ENCODE data around the gene HSDL1.
A peak's percentile ranks its signal among the peaks of the same experiment; 100 is the strongest.

Gene HSDL1

DNA sequence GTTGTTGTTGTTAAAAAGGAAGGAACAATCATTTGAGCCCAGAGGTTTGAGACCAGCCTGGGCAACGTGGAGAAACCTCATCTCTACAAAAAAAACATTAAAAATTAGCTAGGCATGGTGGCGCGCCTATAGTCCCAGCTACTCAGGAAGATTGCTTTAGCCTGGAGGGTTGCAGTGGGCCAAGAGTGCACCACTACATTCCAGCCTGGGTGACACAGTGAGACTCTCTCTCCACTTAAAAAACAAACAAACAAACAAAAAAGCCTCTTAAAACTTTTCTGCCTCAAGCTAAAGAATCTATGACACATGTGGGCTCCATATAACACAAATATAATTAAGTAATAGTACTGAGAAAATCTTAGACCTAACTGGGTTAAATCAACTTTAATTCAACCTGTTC is 40.7 kb downstream of the HSDL1 start:
- DNase-seq = no peak

DNA sequence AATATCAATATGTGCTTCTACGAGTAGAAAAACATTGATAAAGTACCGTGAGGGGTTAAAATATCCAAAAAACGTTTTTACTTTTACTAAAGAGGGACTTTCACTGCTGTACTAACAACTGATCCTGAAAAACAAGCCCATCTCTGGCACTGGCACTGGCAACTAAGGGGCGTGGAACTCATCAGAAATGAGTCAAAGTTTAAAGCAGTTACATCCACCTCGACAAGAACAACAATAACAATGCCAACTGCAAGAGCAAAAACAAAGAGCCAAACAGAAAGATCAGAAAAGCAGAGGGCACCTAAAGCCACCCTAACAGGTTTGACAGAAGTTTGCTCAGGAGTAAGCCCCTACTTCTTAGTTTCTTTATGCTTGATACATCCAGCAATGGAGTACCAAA is 41.3 kb downstream of the HSDL1 start:
- DNase-seq = no peak

DNA sequence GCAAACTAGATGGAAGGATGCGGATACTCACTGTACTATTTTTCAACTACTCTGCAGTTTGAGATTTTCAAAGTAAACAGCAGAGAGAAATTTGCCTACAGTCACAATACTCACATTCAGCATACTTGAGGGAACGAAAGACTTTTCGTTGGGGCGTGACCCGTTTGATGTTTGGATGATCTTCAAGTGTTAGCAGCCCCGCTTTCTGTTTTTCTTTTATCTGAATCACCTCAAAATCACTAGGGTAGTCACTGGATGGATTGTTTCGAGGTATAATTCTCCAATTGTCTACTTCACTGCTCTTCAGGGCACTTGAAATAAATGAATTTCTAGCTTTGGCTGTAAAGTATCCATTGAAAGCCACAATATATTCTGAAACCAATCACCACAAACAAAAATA is 46.0 kb downstream of the HSDL1 start:
- no peak for DNase-seq

DNA sequence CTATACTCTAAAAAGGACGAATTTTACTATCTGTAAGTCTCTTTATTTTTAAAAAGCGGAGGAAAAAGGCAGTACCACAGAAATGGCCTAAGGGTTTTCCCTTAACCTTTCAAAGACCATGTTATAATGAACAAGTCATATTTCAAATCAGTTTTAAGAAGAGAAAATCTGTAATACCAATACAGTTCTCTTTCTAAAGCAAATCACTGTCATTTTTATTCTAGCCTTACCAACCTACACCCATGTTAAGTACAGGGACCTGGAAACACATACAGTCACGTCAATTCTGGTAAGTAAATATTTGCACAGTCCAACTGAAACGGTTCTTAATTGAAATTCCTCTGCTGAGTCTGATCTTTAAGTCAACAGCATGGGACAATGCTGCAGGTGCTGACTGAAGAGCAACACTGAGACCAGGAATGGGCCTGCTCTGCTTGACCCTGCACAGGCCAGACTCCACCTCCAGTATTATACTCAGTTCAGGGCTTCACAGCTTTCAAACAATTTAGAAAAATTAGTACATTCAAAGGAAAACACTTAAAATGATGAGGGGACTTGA is 48.5 kb downstream of the HSDL1 start:
- DNase-seq = no peak

DNA sequence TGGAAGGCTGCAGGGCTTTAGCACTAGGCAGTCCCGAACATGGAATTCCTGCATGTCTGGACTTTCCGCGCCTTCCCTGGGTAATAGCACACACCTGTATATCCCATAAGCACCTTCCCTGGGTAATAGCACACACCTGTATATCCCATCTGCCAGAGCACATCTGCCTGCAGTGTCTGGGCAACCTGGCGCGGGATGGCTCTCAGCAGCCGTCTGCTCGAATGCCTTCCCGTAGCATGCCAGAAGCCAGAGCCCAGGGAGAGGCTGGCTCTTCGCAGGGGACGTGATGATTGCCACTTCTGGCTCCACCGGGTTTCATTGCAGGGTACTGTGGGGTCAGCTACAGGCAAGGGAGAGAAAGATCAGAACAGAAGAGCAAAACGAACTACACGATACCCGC is 49.5 kb downstream of the HSDL1 start:
- no peak for DNase-seq

DNA sequence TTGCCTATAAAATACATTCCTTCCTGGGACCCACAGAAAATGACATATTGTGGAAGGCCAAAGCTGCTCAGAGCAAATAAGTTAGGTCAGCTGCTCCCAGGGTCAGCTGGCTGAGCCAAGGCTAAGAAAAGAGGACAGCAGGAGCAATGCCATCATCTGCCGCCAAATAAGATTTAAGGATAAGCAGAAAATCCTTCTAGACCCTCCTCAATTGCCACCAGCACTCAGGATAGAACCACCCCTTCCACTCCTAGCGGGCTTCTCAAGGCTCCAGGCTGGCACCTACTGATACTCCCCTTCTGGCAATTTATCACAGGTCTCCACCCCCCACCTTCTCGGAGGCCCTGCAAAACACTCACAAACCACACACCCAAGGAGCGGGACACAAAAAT is 51.1 kb downstream of the HSDL1 start:
- no peak for DNase-seq

DNA sequence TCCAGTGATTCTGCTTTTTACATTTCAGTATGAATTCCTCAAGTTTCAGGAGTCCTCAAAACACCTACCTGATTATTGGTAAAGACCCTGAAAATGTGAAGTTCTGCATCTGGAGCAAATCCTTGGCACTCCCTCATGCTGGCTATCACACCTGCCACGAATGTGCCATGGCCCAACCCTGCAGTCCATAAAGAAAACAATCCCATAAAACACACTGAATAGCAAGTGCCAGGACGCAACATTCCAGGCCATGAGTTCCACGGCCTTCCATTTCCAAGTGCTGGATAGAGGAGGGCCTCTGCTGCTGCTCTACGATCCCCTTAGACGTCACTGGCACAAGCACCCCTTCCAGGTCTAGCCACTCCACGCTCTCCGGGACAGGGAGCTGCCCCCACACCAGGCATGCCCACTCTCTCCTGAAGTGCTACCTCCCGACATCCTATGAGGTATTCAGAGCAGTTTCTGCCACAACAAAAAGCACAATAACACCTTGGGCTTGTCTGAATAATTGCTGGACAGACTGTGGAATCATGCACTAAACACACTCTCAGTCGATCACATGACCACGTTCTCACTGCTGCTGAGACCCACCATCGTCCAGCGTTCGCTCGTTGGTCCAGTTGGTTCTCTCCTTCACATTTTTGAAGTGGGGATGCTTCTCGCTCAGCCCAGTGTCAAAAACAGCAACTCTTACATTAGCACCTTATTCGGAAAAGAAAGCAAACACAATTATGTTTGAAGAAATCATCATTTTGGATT is 51.7 kb downstream of the HSDL1 start:
- DNase-seq = no peak

DNA sequence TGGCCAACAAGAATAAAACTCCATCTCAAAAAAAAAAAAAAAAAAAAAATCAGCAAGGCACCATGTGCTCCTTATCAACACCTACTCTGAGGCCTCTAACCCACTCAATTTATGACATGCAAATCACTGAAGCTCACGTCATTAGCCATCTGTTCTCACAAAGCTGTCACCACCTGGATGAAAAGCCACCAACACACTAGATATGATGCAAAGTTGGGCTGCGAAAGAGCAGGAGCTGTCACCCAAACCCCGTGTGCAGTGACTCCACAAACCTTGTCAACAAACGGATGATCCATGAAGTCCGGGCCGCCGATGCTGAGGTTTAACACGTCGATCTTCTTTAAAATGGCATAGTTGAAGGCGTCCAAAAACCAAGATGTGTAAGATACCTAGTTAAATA is 53.5 kb downstream of the HSDL1 start:
- DNase-seq = no peak

DNA sequence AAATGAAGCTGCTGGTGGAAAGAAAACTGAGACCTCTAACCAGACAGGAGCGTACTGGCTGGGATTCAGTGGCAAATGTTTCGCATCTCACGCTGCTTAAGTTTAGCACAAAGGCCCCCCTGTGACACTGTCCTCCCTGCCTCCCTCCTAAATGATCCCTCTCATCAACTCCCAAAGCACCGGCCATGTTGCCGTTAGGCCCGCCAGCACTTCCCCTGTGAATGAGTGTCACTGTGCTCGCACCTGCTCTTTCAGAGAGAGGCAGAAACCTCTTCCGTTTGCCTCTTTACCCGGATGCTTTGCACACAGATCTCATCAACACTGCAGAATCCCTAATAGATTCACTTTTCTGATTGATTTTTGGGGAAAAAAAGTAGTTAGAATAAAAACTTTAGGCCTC is 54.8 kb downstream of the HSDL1 start:
- DNase-seq = no peak

DNA sequence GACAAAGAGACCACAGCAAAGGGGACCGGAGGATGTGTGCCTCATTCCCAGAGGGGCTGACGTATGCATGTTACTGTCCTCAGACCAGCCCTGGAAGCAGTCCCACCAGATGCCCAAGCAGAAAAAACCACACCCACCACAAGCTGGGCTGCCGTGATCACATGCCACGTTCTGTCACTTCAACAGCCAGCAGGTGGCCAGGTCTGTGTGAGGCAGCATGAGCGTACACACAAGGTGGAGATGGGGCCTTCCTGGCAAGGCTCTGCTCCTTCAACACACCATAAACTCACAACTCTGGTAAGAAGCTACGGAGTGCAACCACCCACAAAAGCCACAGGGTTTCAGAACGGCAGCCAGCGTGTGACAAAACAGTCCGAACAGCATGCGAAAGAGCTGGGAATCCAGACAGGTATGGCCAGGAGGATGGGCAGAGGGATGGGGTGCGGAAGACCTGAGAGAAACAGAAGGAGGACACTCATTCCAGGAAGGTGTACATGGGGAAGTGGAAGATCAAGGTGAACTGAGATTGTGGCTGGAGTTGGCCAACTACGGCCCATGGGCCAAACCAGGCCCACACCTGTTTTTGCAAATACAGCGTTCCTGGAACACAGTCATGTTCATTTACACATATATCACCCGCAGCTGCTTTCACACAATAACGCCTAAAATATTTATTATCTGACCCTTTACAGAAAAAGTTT is 56.1 kb downstream of the HSDL1 start:
- DNase-seq = peak; percentile 77

DNA sequence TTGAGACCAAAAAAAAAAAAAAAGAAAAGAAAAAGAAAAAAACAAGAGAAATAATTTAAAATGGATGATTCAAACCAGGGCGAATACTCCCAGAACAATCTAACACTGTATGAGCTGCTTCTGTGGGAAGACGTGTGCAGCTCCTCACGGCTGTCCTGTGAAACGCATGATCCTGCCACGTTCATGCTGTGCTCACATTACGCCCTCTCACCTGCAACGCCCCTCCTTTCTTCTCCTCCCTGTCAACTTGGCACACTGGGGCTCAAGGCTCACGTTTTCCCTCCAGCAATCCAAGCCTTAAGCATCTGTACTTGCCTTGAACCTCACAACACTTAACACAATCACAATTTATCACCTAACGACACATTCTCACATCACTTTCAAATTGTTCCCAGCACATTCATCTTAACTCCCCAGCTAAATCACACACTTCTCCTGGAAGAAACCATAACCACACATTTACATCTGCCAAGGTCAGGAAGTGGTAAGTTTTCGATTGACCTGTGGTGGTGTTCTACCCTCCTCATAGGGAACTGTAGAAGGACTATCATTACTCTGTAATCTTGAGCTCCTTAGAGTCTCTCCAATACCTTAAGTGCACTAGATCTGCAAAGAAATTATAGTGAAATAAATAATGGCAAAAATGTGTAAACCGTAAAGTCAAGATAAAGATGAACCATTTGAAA is 57.4 kb downstream of the HSDL1 start:
- no peak for DNase-seq

DNA sequence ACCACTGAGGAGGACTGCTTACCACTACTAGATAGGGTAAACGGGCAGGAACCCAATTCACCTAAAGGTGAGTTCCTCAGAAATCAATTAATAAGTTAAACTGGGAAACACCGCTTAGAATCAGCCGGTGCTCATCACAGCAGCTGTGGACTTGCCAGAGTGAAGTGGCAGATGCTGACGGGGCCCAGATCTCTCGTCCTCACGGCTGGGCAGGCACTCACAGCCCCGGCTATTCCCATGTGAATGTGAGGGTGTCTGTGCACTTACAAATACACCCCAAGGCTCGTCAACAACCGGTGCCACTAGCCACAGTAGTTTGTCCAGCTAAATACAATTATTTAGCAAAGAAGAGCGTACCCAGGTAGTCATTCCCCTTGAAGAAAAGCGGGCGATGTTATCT is 58.0 kb downstream of the HSDL1 start:
- DNase-seq = no peak

DNA sequence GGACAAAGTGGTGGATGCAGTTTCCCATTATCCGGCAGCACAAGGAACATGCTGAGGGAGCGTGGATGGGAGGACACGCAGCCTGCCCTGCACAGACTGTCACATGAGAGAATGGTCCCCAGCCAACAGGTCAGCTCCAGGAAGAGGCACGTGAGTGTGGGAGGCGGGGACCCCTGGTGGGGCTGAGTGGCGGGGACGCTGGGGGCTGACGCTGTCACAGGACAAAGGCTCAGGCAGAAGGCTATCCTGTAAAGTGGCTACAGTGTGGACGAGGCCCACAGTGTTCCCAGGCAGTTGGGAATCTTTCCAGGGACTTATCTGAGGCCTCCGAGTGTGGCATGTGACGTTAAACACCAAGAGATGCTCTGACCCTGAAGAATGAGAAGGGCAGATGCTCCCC is 58.6 kb downstream of the HSDL1 start:
- no peak for DNase-seq

DNA sequence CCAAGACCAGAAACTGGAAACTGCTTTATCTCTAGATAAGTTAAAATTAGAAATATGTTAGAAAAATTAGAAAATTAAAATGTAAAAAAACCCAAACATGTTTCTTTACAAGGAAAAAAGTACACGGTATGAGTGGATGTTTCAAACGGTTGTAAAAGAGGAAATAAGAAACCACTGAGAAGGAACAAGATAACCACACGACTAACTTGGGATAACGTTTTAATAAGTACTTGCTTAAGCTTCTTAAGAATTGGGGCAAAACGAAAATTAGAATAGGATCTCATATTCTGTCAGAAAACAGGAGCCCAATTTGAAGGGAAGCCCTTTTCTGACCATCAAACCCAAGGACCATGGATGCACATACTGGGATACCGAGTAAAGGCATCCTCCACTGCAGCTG is 59.2 kb downstream of the HSDL1 start:
- no peak for DNase-seq

DNA sequence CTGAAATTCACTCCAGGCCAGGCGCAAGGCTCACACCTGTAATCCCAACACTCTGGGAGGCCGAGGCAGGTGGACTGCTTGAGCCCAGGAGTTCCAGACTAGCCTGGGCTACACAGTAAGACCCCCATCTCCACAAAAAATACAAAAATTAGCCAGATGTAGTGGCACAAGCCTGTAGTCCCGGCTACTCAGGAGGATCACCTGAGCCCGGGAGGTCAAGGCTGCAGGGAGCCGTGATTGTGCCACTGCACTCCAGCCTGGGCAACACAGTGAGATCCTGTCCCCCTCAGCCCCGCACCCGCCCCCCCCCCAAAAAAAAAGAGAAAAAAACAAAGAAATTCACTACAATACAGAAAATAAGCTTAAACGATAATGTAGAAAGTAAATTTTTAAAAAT is 59.7 kb downstream of the HSDL1 start:
- DNase-seq = no peak

DNA sequence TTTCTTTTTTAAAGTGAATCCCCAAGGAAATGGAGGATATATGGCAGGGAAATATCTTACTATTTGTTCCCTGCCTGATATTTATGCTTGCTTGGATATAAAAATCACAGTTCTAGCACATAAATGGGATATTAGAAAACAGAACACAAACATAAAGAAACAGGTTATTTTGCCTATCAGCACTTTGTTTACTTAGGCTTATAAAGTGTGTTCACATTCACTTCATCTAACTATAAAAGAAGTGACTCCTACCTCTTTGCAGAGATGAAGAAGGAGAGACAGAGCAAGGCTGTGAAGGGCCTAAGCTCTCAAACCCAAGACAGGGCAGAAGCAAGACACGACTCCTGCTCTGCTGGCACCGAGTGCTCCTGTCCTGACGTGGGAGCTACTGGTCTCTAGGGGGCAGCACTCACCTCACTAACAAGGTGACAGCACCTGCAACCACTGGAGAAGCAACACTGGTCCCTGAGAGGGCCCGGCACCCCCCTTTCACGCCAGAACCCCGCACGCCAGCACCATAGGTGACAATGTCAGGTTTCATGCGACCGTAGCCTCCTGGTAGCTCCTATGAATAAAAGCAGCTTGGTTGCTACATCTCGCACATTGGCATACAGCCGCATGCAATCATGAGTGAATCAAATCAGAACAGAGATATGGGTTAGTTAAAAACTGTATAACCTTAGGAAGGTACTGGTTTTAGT is 60.3 kb downstream of the HSDL1 start:
- DNase-seq = peak; percentile 77

DNA sequence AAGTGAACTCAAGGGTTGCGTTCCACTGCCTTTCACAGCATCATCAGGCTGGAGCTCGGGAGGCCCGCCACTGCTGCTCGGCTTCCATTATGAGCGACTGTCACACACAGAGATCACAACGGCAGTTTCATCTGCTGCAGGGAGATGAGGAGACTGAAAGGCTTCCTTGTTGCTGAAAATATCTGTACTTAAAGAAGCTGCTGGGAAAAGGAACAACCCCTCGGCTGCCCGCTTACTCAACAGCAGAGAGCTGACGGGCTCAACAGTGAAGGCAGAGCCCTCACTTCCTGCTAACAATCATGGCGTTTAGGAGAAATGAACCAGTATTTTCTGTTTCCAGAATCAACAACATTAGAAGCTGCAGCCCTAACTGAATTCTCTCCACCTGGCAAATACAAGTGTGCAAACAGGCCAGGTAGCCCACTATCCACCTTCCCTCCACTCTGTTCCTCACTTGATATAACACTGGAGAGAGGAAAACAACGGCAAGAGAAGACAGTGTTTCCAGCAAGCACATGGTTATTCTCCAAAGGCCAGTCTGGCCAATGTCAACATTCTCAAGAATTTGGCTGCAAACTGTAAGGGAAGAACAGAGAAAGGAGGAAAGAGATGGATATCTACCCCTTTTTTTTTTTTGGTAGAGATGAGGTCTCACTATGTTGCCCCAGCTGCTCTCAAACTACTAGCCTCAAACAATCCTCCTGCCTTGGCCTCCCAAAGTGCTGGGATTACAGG is 62.0 kb downstream of the HSDL1 start:
- DNase-seq = no peak

DNA sequence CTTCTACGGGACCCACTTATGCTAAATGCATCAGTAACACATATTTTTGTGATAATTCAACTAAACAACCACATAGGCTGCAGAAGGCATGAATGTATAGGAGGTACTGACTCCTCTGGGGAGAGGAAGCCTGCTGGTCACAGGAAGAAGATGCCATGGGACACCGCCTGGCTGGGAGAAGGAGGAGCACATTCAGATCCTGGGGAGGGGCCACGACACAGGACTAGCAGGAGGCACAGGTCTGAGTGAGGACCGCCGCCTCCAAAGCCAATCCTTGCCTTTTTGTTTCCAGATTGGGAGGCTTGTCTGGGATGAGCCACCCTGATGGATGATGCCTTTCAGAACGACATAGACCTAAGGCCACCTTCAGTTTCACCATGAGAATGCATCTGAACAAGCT is 62.9 kb downstream of the HSDL1 start:
- DNase-seq = no peak

DNA sequence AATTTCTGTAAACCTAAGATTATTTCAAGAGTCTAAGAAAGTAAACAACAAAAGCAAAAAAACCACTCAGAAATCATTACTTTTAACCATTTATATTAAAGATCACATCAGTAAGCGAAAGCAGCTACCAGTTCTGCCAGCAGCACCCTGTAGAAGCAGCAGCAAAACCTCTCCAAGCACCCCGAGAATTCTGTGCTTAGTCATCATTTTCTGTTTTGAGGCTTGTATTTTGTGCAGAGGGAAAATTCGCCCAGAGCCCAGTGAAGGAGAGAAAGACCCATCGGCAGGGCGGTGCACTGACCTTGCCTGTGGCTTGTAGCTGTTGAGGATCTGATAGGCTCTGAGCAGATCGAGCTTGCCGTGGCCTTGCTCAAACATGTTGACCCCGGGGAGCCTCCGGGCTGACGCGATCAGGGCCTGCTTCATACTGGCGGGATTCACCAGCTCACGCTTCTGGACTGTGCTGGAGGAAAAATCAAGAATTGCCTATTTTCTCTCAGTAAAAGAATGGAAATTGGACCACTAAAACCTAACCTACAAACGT is 63.5 kb downstream of the HSDL1 start:
- DNase-seq = no peak

DNA sequence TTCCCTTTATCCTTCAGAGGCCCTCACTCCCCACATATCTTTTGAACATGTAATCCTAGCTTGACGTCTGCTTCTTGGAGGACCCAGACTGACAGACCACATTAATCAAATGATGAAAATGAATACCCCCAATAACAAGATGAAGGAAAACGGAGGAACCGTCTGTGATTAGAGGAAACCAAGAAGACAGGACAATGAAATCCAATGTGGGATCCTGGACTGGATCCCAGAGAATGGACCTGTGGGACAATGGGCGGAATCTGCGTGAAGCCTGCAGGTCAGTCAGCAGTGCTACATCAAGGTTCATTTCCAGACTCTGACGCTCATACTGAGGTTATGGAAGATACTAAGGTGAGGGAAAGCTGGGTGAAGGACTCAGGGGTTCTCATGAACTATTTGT is 64.2 kb downstream of the HSDL1 start:
- no peak for DNase-seq

DNA sequence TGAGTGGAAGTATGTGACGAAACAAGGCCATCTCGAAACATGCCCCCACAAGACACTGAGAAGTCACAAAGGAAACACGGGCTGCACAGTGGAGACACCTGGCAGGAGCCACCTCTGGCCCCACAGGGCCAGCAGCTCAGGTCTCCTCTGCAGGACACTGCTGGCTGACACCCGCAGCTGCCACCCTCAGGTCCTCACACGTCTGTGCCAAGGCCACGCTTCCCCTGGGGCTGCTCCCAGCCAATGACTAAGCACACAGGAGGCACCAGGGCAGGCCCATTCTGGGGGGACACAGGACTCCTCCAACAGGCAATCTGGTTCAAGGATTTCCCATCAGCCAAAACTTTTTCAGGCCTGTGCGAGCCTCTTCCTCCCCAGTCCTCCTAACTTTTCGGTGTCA is 64.6 kb downstream of the HSDL1 start:
- no peak for DNase-seq

DNA sequence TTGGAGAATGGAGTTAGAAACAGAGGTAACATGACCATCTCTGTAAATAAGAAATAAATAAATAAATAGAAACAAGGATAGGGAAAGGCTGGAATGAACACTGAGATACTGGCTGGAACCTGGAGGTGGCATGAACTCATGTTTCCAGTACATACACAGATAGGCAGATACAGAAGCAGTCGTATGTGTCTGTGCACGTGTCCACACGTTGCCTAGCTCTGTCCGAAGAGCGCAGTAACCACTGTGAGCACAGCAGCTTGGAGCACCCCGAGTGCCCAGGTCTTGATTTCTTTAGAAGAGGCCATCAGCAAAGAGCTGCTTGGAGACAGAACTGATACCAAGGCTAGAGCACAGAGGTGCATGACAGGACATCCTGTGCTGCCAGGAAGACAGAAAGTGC is 65.3 kb downstream of the HSDL1 start:
- DNase-seq = no peak
